Measurements from ENCODE around the gene COPG1.

Gene COPG1

DNA sequence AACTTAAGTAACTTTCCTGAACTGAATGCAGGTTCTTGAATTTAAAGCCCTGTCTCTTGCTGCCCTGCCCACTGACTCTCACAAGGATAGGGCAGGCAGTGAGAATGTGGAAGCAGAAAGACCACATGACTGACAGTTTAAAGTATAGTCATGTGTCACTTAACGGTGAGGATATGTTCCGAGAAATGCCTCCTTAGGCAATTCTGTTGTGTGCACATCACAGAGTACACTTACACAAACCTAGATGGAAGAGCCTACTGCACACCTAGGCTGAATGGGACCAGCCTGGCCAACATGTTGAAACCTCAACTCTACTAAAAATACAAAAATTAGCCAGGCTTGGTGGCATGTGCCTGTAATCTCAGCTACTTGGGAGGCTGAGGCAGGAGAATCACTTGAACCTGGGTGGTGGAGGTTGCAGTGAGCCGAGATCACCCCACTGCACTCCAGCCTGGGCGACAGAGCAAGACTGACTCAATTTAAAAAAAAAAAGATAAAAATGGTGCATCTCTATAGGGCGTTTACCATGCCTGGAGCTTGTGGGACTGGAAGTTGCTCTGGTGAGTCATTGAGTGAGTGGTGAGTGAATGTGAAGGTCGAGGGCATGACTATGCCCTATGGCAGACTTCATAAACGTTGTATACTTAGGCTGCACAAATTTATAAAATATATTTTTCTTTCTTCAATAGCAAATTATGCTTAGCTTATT, 18.9 kb upstream of the COPG1 start:
- no peak for DNase-seq (ENCODE audit: low spot score)
- TF ChIP-seq, protein P1, sequence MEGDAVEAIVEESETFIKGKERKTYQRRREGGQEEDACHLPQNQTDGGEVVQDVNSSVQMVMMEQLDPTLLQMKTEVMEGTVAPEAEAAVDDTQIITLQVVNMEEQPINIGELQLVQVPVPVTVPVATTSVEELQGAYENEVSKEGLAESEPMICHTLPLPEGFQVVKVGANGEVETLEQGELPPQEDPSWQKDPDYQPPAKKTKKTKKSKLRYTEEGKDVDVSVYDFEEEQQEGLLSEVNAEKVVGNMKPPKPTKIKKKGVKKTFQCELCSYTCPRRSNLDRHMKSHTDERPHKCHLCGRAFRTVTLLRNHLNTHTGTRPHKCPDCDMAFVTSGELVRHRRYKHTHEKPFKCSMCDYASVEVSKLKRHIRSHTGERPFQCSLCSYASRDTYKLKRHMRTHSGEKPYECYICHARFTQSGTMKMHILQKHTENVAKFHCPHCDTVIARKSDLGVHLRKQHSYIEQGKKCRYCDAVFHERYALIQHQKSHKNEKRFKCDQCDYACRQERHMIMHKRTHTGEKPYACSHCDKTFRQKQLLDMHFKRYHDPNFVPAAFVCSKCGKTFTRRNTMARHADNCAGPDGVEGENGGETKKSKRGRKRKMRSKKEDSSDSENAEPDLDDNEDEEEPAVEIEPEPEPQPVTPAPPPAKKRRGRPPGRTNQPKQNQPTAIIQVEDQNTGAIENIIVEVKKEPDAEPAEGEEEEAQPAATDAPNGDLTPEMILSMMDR (IDR thresholded peaks at IDR 0.05; ENCODE audit: borderline replicate concordance, control extremely low read depth, extremely low read depth, insufficient read depth, missing control alignments): no peak
- in situ Hi-C loops (cut with MboI; ENCODE audit: low sequenced_read_pairs, unreplicated experiment): no loop called here

DNA sequence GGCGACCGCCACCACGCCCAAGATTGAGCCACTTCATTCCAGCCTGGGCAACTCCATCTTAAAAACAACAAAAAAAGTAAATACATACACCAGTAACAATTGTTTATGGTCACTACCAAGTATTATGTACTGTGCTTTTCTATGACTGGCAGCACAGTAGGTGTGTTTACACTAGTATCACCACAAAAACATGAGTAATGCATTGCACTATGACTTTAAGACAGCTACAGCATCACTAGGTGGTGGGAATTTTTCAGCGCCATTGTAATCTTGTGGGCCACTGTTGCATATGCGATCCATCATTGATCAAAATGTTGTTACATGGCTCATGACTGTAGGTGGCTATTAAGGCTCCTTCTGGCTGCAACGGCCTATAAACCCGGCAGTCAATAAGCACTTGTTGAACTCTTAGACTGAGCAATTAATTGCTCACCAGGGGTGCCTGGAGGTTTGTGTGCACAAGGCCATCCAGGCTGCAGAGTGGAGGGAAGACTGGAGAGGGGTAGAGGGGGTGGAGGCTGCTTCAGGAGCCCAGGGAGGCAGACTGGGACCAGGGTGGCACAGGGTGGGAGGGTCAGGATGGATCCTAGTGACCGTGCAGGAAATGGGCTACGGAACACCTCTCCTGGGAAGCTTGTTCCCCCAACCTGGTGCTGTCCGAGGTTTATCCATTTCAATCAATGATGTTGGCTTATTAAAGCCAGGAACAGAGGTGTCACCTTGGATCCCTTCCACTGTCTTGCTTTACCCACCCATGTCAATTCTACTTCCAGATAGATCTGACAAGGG, 17.9 kb upstream of the COPG1 start:
- TF ChIP-seq, protein P1 (IDR thresholded peaks at IDR 0.05; ENCODE audit: borderline replicate concordance, control extremely low read depth, extremely low read depth, insufficient read depth, missing control alignments): no peak

DNA sequence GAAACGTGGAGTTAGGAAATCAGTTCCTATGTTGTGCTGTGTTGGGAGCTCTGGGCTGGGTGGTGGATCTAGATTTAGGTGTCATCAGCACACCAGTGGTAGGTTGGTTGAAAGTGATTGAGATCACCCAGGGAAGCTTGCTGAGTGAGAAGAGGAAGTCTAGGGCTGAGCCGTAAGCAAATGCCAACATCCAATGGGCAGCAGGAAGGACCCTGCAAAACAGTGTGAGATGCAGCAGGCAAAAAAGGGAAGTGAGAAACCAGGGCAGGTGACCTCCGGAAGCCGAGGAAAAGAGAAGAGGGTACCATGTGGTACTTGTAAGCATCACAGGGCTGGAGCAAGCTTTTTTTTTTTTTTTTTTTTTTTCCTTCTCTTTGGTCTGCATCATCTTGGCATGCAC, 15.9 kb upstream of the COPG1 start:
- DNase-seq (ENCODE audit: low spot score): peak; percentile 68
- in situ Hi-C loops (cut with MboI; ENCODE audit: low sequenced_read_pairs, unreplicated experiment): no loop called here
- TF ChIP-seq, protein P1 (IDR thresholded peaks at IDR 0.05; ENCODE audit: borderline replicate concordance, control extremely low read depth, extremely low read depth, insufficient read depth, missing control alignments): no peak

More for the DNA sequence above, 17.9 kb upstream of the COPG1 start:
- in situ Hi-C loops (cut with MboI; ENCODE audit: low sequenced_read_pairs, unreplicated experiment): no loop called here
- DNase-seq (ENCODE audit: low spot score): no peak

DNA sequence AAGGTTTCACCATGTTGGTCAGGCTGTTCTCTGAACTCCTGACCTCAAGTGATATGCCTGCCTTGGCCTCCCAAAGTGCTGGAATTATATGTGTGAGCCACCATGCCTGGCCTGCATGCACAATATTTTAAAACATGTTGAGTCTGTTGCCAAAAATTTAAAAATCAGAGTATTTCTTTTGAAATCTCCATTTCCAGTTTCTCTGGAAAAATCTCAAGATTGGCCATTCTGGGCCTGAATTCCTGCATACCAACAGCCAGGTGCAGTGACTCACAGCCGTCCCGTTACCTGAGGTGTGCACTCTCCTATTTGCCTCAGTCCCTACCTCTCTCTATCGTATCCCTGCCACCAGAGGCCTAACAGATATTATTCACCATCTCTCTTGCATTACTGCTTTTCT, 15.0 kb upstream of the COPG1 start:
- no peak for DNase-seq (ENCODE audit: low spot score)
- TF ChIP-seq, protein P1 (IDR thresholded peaks at IDR 0.05; ENCODE audit: borderline replicate concordance, control extremely low read depth, extremely low read depth, insufficient read depth, missing control alignments): no peak
- in situ Hi-C loops (cut with MboI; ENCODE audit: low sequenced_read_pairs, unreplicated experiment): no loop called here

DNA sequence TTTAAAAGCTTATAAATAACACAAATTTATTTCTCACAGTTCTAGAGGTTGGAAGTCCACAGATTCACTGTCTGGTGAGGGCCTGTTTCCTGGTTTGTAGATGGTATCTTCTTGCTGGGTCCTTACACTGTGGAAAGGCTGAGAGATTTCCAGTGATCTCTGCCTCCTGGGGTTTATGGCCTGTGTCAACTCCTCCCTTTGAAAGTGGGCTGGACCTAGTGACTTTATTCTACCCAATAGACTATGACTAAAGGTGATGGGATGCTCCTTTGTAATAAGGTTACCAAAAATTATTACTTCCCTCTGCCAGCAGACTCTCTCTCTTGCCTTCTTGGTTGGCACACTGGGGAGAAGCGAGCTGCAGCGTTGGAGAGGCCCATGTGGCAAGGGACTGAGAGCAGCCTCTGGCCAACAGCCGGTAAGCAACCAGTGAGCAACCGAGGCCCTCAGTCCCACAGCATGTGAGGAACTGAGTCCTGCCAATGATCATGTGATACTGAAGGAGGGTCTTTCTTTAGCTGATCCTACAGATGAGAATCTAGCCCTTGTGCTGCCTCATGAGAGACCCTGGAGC, 14.0 kb upstream of the COPG1 start:
- TF ChIP-seq, protein P1 (IDR thresholded peaks at IDR 0.05; ENCODE audit: borderline replicate concordance, control extremely low read depth, extremely low read depth, insufficient read depth, missing control alignments): no peak
- in situ Hi-C loops (cut with MboI; ENCODE audit: low sequenced_read_pairs, unreplicated experiment): no loop called here
- DNase-seq (ENCODE audit: low spot score): no peak

DNA sequence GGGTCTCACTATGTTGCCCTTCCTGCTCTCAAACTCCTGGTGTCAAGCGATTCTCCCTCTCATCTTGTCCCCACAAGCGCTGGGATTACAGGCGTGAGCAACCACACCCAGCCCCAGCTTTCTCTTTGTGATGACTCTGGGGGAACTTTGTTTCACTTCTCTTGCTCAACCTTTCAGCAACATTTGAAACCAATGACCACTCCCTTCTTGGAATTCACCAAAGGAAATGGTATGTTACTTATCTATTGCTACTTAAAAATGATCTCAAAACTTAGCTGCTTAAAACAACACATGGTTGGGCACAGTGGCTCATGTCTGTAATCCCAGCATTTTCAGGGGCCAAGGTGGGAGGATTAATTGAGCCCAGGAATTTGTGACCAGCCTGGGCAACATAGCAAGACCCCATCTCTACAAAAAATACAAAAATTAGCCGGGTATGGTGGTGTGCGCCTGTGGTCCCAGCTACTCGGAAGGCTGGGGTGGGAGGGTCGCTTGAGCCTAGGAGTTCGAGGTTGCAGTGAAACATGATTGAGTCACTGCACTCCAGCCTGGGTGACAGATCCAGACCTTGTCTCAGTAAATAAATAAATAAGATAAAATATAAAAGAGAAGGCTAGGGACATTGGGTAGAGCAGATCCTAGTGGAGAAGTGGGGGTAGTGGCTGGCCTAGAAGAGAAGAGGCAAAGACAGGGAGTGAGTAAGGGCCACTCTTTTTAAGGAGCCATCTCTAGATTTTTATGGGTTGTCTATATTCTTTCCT, 10.3 kb upstream of the COPG1 start:
- TF ChIP-seq, protein P1 (IDR thresholded peaks at IDR 0.05; ENCODE audit: borderline replicate concordance, control extremely low read depth, extremely low read depth, insufficient read depth, missing control alignments): no peak
- in situ Hi-C loops (cut with MboI; ENCODE audit: low sequenced_read_pairs, unreplicated experiment): no loop called here
- DNase-seq (ENCODE audit: low spot score): no peak

Data from GM13976 (cell line).